GM13977 (cell line): ENCODE results near the gene LTF.

ENCODE experiments used
- DNase-seq: peaks from one replicate; pipeline ENCODE4 v3.0.0; 2012; ENCODE audit warnings: low spot score
- CTCF ChIP-seq: IDR thresholded peaks from 2 replicates; pipeline ENCODE4 v1.5.1; 2012; ENCODE audit warnings: mild to moderate bottlenecking, control low read depth; ENCODE audit not compliant: insufficient read depth; ENCODE audit errors: extremely low read depth, missing control alignments
- in situ Hi-C: fragments of 300-500 bp; cut with MboI; formaldehyde crosslinking; loops from one replicate; pipeline ENCODE4 v1.12.0; 2022; ENCODE audit warnings: low sequenced_read_pairs, low pct_unique_long_range_greater_than_20kb, mixed read lengths, inconsistent platforms; ENCODE audit not compliant: unreplicated experiment

Gene LTF

GRCh38 chr3:46463120-46463867, 1.4 kb downstream of the LTF start:
- in situ Hi-C loops: no loop called here
- DNase-seq: no peak
- TF ChIP-seq CTCF: no peak

- no peak for TF ChIP-seq CTCF
- in situ Hi-C loops: no loop called here
- DNase-seq: no peak
Observed at GRCh38 chr3:46462511-46462910, 2.2 kb downstream of the LTF start.

- no peak for TF ChIP-seq CTCF
- DNase-seq: no peak
- in situ Hi-C loops: no loop called here
Observed at GRCh38 chr3:46462111-46462510, 2.6 kb downstream of the LTF start.

GRCh38 chr3:46460051-46460450, 4.7 kb downstream of the LTF start:
- in situ Hi-C loops: no loop called here
- no peak for DNase-seq
- TF ChIP-seq CTCF: no peak

GRCh38 chr3:46456118-46456517, 8.6 kb downstream of the LTF start:
- in situ Hi-C loops: no loop called here

More at GRCh38 chr3:46456118-46456517, 8.6 kb downstream of the LTF start:
- TF ChIP-seq CTCF: no peak
- DNase-seq: no peak
